ENCODE measurements around the gene HLA-E.
"Not testable (repeated sequence)": the region's sequence is repeated elsewhere in the genome, so short reads cannot be mapped to it uniquely, and the experiment has no call there.

DNA sequence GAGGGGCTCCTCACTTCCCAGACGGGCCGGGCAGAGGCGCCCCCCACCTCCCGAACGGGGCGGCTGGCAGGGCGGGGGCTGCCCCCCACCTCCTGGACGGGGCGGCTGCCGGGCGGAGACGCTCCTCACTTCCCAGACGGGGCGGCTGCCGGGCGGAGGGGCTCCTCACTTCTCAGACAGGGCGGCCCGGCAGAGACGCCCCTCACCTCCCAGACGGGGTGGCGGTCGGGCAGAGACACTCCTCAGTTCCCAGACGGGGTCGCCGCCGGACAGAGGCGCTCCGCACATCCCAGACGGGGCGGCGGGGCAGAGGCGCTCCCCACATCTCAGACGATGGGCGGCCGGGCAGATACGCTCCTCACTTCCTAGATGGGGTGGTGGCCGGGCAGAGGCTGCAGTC lies 9.4 kb downstream of the HLA-E start:
- TF ChIP-seq, protein P1, sequence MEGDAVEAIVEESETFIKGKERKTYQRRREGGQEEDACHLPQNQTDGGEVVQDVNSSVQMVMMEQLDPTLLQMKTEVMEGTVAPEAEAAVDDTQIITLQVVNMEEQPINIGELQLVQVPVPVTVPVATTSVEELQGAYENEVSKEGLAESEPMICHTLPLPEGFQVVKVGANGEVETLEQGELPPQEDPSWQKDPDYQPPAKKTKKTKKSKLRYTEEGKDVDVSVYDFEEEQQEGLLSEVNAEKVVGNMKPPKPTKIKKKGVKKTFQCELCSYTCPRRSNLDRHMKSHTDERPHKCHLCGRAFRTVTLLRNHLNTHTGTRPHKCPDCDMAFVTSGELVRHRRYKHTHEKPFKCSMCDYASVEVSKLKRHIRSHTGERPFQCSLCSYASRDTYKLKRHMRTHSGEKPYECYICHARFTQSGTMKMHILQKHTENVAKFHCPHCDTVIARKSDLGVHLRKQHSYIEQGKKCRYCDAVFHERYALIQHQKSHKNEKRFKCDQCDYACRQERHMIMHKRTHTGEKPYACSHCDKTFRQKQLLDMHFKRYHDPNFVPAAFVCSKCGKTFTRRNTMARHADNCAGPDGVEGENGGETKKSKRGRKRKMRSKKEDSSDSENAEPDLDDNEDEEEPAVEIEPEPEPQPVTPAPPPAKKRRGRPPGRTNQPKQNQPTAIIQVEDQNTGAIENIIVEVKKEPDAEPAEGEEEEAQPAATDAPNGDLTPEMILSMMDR (IDR thresholded peaks at IDR 0.05) = not testable (repeated sequence)
- not testable (repeated sequence) for TF ChIP-seq POLR2A (IDR thresholded peaks at IDR 0.05)
